Smooth muscle cell (in vitro differentiated cells): Measurements from ENCODE around the gene AEBP2. TPM values are rescaled to one million over a fixed set of nuclear protein-coding genes. Genes with fewer than 3 reads are reported as not detected.
A peak's percentile ranks its signal among the peaks of the same experiment; 100 is the strongest.

ENCODE experiments used
- DNase-seq: peaks from one replicate; lab custom pipeline; 2025; ENCODE audit not compliant: unreplicated experiment; lab: John Stamatoyannopoulos, UW
- H2AFZ ChIP-seq: fragments of 200-600 bp; sonication (generic); 2 replicates; pipeline ENCODE4 v1.6.0; 2016; ENCODE audit warnings: antibody characterized with exemption, low read depth, mild to moderate bottlenecking
- H3F3A ChIP-seq: fragments of 200-600 bp; sonication (generic); 2 replicates; pipeline ENCODE4 v1.6.0; 2017; ENCODE audit warnings: antibody characterized with exemption, low read depth
- H3K27ac ChIP-seq: fragments of 200-600 bp; sonication (generic); 2 replicates; pipeline ENCODE4 v1.5.1; 2016; ENCODE audit warnings: low read depth, mild to moderate bottlenecking
- H3K27me3 ChIP-seq: fragments of 200-600 bp; sonication (generic); 2 replicates; pipeline ENCODE4 v1.6.1; 2016; ENCODE audit warnings: low read depth, mild to moderate bottlenecking
- H3K36me3 ChIP-seq: fragments of 200-600 bp; sonication (generic); 2 replicates; pipeline ENCODE4 v1.5.1; 2016; ENCODE audit warnings: low read depth
- H3K4me1 ChIP-seq: fragments of 200-600 bp; sonication (generic); 2 replicates; pipeline ENCODE4 v1.5.1; 2016; ENCODE audit warnings: low read depth
- H3K4me2 ChIP-seq: fragments of 200-600 bp; sonication (generic); 2 replicates; pipeline ENCODE4 v1.6.0; 2016; ENCODE audit warnings: mild to moderate bottlenecking
- H3K4me3 ChIP-seq: fragments of 200-600 bp; sonication (generic); 2 replicates; pipeline ENCODE4 v1.5.1; 2016; ENCODE audit warnings: mild to moderate bottlenecking
- H3K79me2 ChIP-seq: fragments of 200-600 bp; sonication (generic); 2 replicates; pipeline ENCODE4 v1.6.0; 2016; ENCODE audit warnings: low read depth, mild to moderate bottlenecking
- H3K9ac ChIP-seq: fragments of 200-600 bp; sonication (generic); 2 replicates; pipeline ENCODE4 v1.6.0; 2016; ENCODE audit warnings: low read depth
- H3K9me3 ChIP-seq: fragments of 200-600 bp; sonication (generic); replicated peaks from 2 replicates; pipeline ENCODE4 v1.5.1; 2016; ENCODE audit warnings: low read depth
- H4K20me1 ChIP-seq: fragments of 200-600 bp; sonication (generic); 2 replicates; pipeline ENCODE4 v1.6.0; 2016; ENCODE audit warnings: low read depth
- CTCF ChIP-seq: fragments of 200-600 bp; sonication (generic); IDR thresholded peaks from 2 replicates; pipeline ENCODE4 v1.5.1; 2017; ENCODE audit warnings: borderline replicate concordance, mild to moderate bottlenecking, antibody characterized with exemption; ENCODE audit not compliant: insufficient read depth, poor library complexity, severe bottlenecking
- WGBS: methylation state at CpG from one replicate; pipeline ENCODE4 v1.1.7; 2016; ENCODE audit warnings: low lambda C conversion rate; 5-methylcytosine and 5-hydroxymethylcytosine counted together
- polyA plus RNA-seq: library from polyadenylated mRNA; unstranded; fragments of >200 nt; fragmentation: Nextera tagmentation; extraction: Ambion mirVana; gene quantifications from 2 replicates; pipeline ENCODE4 v1.2.1, GENCODE V29; 2016
- total RNA-seq: library from RNA; depleted of rRNA; stranded (reverse); fragments of >200 nt; gene quantifications from 2 replicates; pipeline ENCODE4 v1.2.3, GENCODE V29; 2014

The AEBP2 gene
- total and polyA plus RNA-seq, 2 experiments from 2014 or later, result 7.6 to 24.5 TPM

- peak overlapping the region; percentile 40 for H3K4me2 ChIP-seq
- no peaks in the 10 kb centered on the region for H4K20me1 ChIP-seq
- 55% methylated on average over 6 of the region's 6 CpGs for WGBS
- no peaks in the 10 kb centered on the region for H3K27me3 ChIP-seq
- no peaks in the 10 kb centered on the region for H3K36me3 ChIP-seq
- H3K27ac ChIP-seq, result peak overlapping the region; percentile 31
- DNase-seq, result no peak
- no peak for TF ChIP-seq CTCF
- no peaks in the 10 kb centered on the region for H3F3A ChIP-seq
- peak overlapping the region; percentile 87 for H2AFZ ChIP-seq
- H3K9ac ChIP-seq, result no peak overlapping the region
- no peak overlapping the region for H3K4me3 ChIP-seq
- peaks cover 13% of the 10 kb centered on the region for H3K4me1 ChIP-seq
- H3K79me2 ChIP-seq, result no peaks in the 10 kb centered on the region
- H3K9me3 ChIP-seq, result no peaks in the 10 kb centered on the region
Measured at GRCh38 chr12:19410211-19410610, 29.1 kb upstream of the AEBP2 start.

- Histone ChIP-seq H3K9me3 (no peaks in the 10 kb centered on the region), H3K27me3 (no peaks in the 10 kb centered on the region), H3K4me2 (peak overlapping the region; percentile 12), H2AFZ (peak overlapping the region; percentile 87), H3K27ac (no peak overlapping the region), H3K4me3 (no peak overlapping the region), H3K36me3 (no peaks in the 10 kb centered on the region), H3K9ac (no peak overlapping the region), H3F3A (no peaks in the 10 kb centered on the region), H3K4me1 (peaks cover 13% of the 10 kb centered on the region), H3K79me2 (no peaks in the 10 kb centered on the region), H4K20me1 (no peaks in the 10 kb centered on the region)
- 35% methylated on average over 7 of the region's 7 CpGs for WGBS
- TF ChIP-seq CTCF, result no peak
- no peak for DNase-seq
Measured at GRCh38 chr12:19410629-19411185, 28.6 kb upstream of the AEBP2 start.

GRCh38 chr12:19411234-19412204 lies 27.8 kb upstream of the AEBP2 start:
- Histone ChIP-seq H3K4me1 (peaks cover 13% of the 10 kb centered on the region), H3K27me3 (no peaks in the 10 kb centered on the region), H2AFZ (peak overlapping the region; percentile 87), H3K9me3 (no peaks in the 10 kb centered on the region), H3F3A (no peaks in the 10 kb centered on the region), H3K4me3 (no peak overlapping the region), H4K20me1 (no peaks in the 10 kb centered on the region), H3K79me2 (no peaks in the 10 kb centered on the region), H3K4me2 (no peak overlapping the region), H3K27ac (no peak overlapping the region), H3K36me3 (no peaks in the 10 kb centered on the region), H3K9ac (no peak overlapping the region)
- WGBS, result 80% methylated on average over 10 of the region's 10 CpGs
- no peak for TF ChIP-seq CTCF
- no peak for DNase-seq
